ENCODE results near the gene LSM11. TPM values are rescaled to one million over a fixed set of nuclear protein-coding genes. Genes with fewer than 3 reads are reported as not detected.

Gene LSM11
- total RNA-seq, 2 donors from 2014 or later: 4.1 to 8.1 TPM

- intact Hi-C loops (cut with DNase I): no loop called here
- no peaks in the 10 kb centered on the region for H3K27me3 ChIP-seq (replicated peaks; ENCODE audit: insufficient read depth)
- no peaks in the 10 kb centered on the region for H3K4me1 ChIP-seq (replicated peaks)
- H3K9me3 ChIP-seq: no peaks in the 10 kb centered on the region
- no peak for DNase-seq (ENCODE audit: low spot score)
- no peaks in the 10 kb centered on the region for H3K36me3 ChIP-seq
- no peak overlapping the region for H3K27ac ChIP-seq
- no peak overlapping the region for H3K4me3 ChIP-seq
- TF ChIP-seq POLR2AphosphoS5 (IDR thresholded peaks at IDR 0.05): no peak
- TF ChIP-seq POLR2A (IDR thresholded peaks at IDR 0.05): no peak
- TF ChIP-seq, protein P1, sequence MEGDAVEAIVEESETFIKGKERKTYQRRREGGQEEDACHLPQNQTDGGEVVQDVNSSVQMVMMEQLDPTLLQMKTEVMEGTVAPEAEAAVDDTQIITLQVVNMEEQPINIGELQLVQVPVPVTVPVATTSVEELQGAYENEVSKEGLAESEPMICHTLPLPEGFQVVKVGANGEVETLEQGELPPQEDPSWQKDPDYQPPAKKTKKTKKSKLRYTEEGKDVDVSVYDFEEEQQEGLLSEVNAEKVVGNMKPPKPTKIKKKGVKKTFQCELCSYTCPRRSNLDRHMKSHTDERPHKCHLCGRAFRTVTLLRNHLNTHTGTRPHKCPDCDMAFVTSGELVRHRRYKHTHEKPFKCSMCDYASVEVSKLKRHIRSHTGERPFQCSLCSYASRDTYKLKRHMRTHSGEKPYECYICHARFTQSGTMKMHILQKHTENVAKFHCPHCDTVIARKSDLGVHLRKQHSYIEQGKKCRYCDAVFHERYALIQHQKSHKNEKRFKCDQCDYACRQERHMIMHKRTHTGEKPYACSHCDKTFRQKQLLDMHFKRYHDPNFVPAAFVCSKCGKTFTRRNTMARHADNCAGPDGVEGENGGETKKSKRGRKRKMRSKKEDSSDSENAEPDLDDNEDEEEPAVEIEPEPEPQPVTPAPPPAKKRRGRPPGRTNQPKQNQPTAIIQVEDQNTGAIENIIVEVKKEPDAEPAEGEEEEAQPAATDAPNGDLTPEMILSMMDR (IDR thresholded peaks at IDR 0.05): no peak
These were observed 13.7 kb upstream of the LSM11 start for GRCh38 chr5:157729858-157730257.

DNA sequence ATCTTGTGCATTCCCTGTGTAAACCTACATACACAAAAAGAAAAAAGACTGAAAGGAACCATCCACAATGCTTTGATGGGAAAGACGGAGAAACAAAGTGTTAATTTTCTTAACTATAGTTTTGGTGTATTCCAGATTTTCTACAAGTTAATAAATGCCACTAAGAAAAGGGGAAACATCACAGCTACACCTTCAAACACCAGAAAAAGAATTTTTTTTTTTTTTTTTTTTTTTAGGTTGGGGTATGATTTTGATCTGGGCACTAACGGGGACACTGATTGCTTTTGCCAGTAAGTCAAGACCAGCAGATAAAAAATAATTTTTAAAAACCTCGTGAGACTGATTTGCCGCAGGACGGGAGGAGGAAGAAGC is 12.6 kb upstream of the LSM11 start:
- Histone ChIP-seq H3K27ac (peak overlapping the region; percentile 86 to 91), H3K9me3 (no peaks in the 10 kb centered on the region), H3K36me3 (no peaks in the 10 kb centered on the region), H3K4me3 (peak overlapping the region; percentile 47 to 59), H3K27me3 (replicated peaks; ENCODE audit: insufficient read depth) (no peaks in the 10 kb centered on the region), H3K4me1 (replicated peaks) (no peaks in the 10 kb centered on the region)
- intact Hi-C loops (cut with DNase I): no loop called here
- TF ChIP-seq POLR2A (IDR thresholded peaks at IDR 0.05) (no peak), POLR2AphosphoS5 (IDR thresholded peaks at IDR 0.05) (no peak)
- TF ChIP-seq, protein P1 (IDR thresholded peaks at IDR 0.05): no peak
- 20% methylated on average over 5 of the region's 5 CpGs for WGBS
- DNase-seq (ENCODE audit: low spot score): no peak

DNA sequence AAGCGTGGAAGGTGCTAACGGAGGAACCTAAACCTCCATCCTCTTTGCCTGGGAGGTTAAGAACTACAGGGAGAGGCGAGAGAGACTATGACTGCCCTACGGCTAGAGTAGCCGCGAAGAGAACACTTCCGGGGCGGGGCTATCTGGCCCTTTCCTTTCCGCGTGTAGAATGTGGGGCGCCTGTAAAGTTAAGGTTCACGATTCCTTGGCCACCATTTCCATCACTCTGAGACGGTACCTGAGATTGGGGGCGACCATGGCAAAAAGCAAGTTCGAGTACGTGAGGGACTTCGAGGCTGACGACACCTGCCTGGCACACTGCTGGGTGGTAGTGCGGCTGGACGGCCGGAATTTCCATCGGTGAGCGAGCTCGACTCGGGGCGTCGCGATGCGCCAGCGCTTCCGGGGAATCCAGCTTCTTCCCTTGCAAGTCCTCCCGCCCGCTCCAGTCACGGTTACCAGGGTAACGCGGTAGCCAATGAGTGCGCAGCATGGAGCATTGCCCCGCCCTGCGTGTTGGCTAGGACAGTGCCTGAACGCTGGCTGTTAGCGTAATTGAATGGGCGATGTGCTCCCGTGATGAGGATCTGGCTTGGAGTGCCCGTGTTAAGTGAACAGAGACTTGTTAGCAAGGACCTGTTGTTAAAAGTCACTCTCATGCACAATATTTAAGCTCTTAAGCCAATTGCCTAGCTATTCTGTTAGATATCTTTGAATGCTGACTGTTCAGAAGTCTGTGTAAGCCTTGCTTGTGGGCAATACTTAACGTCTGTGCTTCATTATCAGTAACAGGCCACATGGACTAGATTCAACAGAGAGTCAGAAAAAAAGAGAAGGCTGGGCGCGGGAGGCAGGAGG is 12.0 kb upstream of the LSM11 start, which contains the start of gene THG1L:
TSS of gene THG1L (plus strand) at position 149 of the 858 bp plus-strand sequence. CDS start at position 170, 21 bp downstream.
- intact Hi-C loops (cut with DNase I): no loop called here
- WGBS: 1% methylated on average over 47 of the region's 47 CpGs
- Histone ChIP-seq H3K4me1 (replicated peaks) (no peaks in the 10 kb centered on the region), H3K27ac (peak within 1 kb of the TSS; percentile 86 to 91), H3K36me3 (no peaks in the 10 kb centered on the region), H3K27me3 (replicated peaks; ENCODE audit: insufficient read depth) (no peaks in the 10 kb centered on the region), H3K4me3 (peak within 1 kb of the TSS; percentile 47 to 59), H3K9me3 (no peaks in the 10 kb centered on the region)
- TF ChIP-seq POLR2A (IDR thresholded peaks at IDR 0.05): peak; percentile 50
- TF ChIP-seq, protein P1 (IDR thresholded peaks at IDR 0.05): peak in 1 of 4 experiments; percentile 16
- TF ChIP-seq POLR2AphosphoS5 (IDR thresholded peaks at IDR 0.05): peak; percentile 74
- DNase-seq (ENCODE audit: low spot score): peak; percentile 98

DNA sequence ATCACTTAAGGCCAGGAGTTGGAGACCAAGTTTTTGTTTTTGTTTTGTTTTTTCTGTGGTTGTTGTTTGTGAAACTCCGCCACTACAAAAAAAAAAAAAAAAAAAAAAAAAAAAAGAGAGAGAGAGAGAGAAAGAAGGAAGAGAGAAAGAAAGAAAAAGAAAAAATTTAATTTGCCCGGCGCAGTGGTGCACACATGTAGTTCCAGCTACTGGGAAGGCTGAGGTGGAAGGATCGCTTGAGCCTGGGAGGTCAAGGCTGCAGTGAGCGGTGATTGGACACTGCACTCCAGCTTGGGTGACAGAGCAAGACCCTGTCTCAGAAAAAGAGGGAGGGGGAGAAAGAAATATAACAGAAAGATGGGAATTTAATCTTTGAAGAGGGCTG is 11.4 kb upstream of the LSM11 start:
- Histone ChIP-seq H3K4me1 (replicated peaks) (no peaks in the 10 kb centered on the region), H3K9me3 (no peaks in the 10 kb centered on the region), H3K4me3 (no peak overlapping the region), H3K27ac (no peak overlapping the region), H3K27me3 (replicated peaks; ENCODE audit: insufficient read depth) (no peaks in the 10 kb centered on the region), H3K36me3 (no peaks in the 10 kb centered on the region)
- no peak for DNase-seq (ENCODE audit: low spot score)
- intact Hi-C loops (cut with DNase I): no loop called here
- TF ChIP-seq POLR2A (IDR thresholded peaks at IDR 0.05) (no peak), POLR2AphosphoS5 (IDR thresholded peaks at IDR 0.05) (no peak)
- TF ChIP-seq, protein P1 (IDR thresholded peaks at IDR 0.05): no peak
- WGBS: 86% methylated on average over 5 of the region's 5 CpGs
